ENCODE measurements around the gene MBTPS1. TPM values are rescaled to one million over a fixed set of nuclear protein-coding genes. Genes with fewer than 3 reads are reported as not detected.

The MBTPS1 gene
- total RNA-seq, 1 experiment from 2014 or later, result 63.6 TPM

GRCh38 chr16:84042879-84043485 is 73.8 kb downstream of the MBTPS1 start:
- Mint-ChIP-seq H3K9me3 (ENCODE audit: unreplicated experiment) (no peaks in the 10 kb centered on the region), H3K4me3 (ENCODE audit: unreplicated experiment) (no peak overlapping the region), H3K27me3 (ENCODE audit: insufficient read depth, unreplicated experiment) (peaks cover 41% of the 10 kb centered on the region), H3K36me3 (ENCODE audit: insufficient read depth, unreplicated experiment) (no peaks in the 10 kb centered on the region), H3K27ac (ENCODE audit: low read depth, unreplicated experiment) (no peak overlapping the region), H3K4me1 (ENCODE audit: insufficient read depth, unreplicated experiment) (peaks cover 12% of the 10 kb centered on the region)
- intact Hi-C loops (cut with micrococcal nuclease), result no loop called here
- no peak for DNase-seq (ENCODE audit: unreplicated experiment)
- BruUV-seq (replicated peaks), result no TSS peak
- no peak for TF ChIP-seq CTCF (IDR thresholded peaks at IDR 0.05; ENCODE audit: unreplicated experiment)
- ChIA-PET CTCF (interaction anchor here (0.6 to 5.1 kb wide), 7 partner anchors 17 to 87 kb away, joined by 3 to 52 read pairs (median 4); partner anchors contain the start of gene OSGIN1), POLR2A (no interaction called here)

GRCh38 chr16:84042308-84042878 is 74.3 kb downstream of the MBTPS1 start, which contains the start of gene SLC38A8:
Gene SLC38A8 (minus strand): TSS chr16:84042795. CDS start chr16:84042157, 638 bp downstream.
- no peak for TF ChIP-seq CTCF (IDR thresholded peaks at IDR 0.05; ENCODE audit: unreplicated experiment)
- H3K9me3 Mint-ChIP-seq (ENCODE audit: unreplicated experiment), result no peaks in the 10 kb centered on the region
- peaks cover 41% of the 10 kb centered on the region for H3K27me3 Mint-ChIP-seq (ENCODE audit: insufficient read depth, unreplicated experiment)
- no peak within 1 kb of the TSS for H3K4me3 Mint-ChIP-seq (ENCODE audit: unreplicated experiment)
- H3K4me1 Mint-ChIP-seq (ENCODE audit: insufficient read depth, unreplicated experiment), result peaks cover 12% of the 10 kb centered on the region
- ChIA-PET CTCF (interaction anchor here (1.0 to 5.1 kb wide), 8 partner anchors 16 to 87 kb away, joined by 3 to 52 read pairs (median 4); partner anchors contain the start of gene OSGIN1), POLR2A (no interaction called here)
- DNase-seq (ENCODE audit: unreplicated experiment), result no peak
- H3K27ac Mint-ChIP-seq (ENCODE audit: low read depth, unreplicated experiment), result no peak within 1 kb of the TSS
- no peaks in the 10 kb centered on the region for H3K36me3 Mint-ChIP-seq (ENCODE audit: insufficient read depth, unreplicated experiment)
- intact Hi-C loops (cut with micrococcal nuclease), result no loop called here
- BruUV-seq (replicated peaks), result no TSS peak

GRCh38 chr16:84041881-84042280 is 74.9 kb downstream of the MBTPS1 start:
- H3K27ac Mint-ChIP-seq (ENCODE audit: low read depth, unreplicated experiment), result no peak overlapping the region
- ChIA-PET POLR2A (no interaction called here), CTCF (interaction anchor here (1.0 to 5.1 kb wide), 5 partner anchors 17 to 86 kb away, joined by 4 to 52 read pairs (median 11); partner anchors contain the start of gene OSGIN1)
- DNase-seq (ENCODE audit: unreplicated experiment), result no peak
- peaks cover 12% of the 10 kb centered on the region for H3K4me1 Mint-ChIP-seq (ENCODE audit: insufficient read depth, unreplicated experiment)
- no peak for TF ChIP-seq CTCF (IDR thresholded peaks at IDR 0.05; ENCODE audit: unreplicated experiment)
- intact Hi-C loops (cut with micrococcal nuclease), result no loop called here
- BruUV-seq (replicated peaks), result no TSS peak
- no peak overlapping the region for H3K4me3 Mint-ChIP-seq (ENCODE audit: unreplicated experiment)
- H3K36me3 Mint-ChIP-seq (ENCODE audit: insufficient read depth, unreplicated experiment), result no peaks in the 10 kb centered on the region
- no peaks in the 10 kb centered on the region for H3K9me3 Mint-ChIP-seq (ENCODE audit: unreplicated experiment)
- H3K27me3 Mint-ChIP-seq (ENCODE audit: insufficient read depth, unreplicated experiment), result peaks cover 41% of the 10 kb centered on the region
